GM23338 (cell line): ENCODE measurements around the gene USP2.

Experiments
- CREB1 ChIP-seq: fragments of 250-450 bp; sonication (Bioruptor Pico); IDR thresholded peaks from 2 replicates; pipeline ENCODE4 v1.5.0; 2020; ENCODE audit warnings: low read depth, mild to moderate bottlenecking, moderate library complexity
- CTCF ChIP-seq, 2 experiments: fragments of 200-600 bp in 1 of 2; sonication (generic) in 1 of 2; conservative IDR thresholded peaks; 2 replicates each; pipeline versions ENCODE4 v1.5.1 to v1.6.1; 2016 to 2017; ENCODE audit warnings: antibody characterized with exemption in 2 of 2, low read depth in 2 of 2, mild to moderate bottlenecking in 2 of 2, moderate library complexity in 1 of 2
- EZH2 ChIP-seq: fragments of 200-600 bp; sonication (generic); IDR thresholded peaks from one replicate; pipeline ENCODE4 v1.8.0; 2017; ENCODE audit warnings: antibody characterized with exemption, mild to moderate bottlenecking, low read depth; ENCODE audit not compliant: unreplicated experiment
- JUNB ChIP-seq: IDR thresholded peaks from one replicate; pipeline ENCODE4 v1.6.1; 2016; ENCODE audit warnings: antibody characterized with exemption; ENCODE audit not compliant: unreplicated experiment
- NANOG ChIP-seq: IDR thresholded peaks from 2 replicates; pipeline ENCODE4 v1.6.1; 2016; ENCODE audit warnings: antibody characterized with exemption, borderline replicate concordance

GRCh38 chr11:119382101-119382500, 611 bp upstream of the USP2 start:
- TF ChIP-seq CTCF (conservative IDR thresholded peaks at IDR 0.05; ENCODE audit: low read depth in 2 of 2) (no peak), JUNB (no peak), EZH2 (no peak), CREB1 (CRISPR knock-in tag) (no peak), NANOG (no peak)
